ENCODE measurements around the gene IFI16. TPM values are rescaled to one million over a fixed set of nuclear protein-coding genes. Genes with fewer than 3 reads are reported as not detected.

The IFI16 gene
- total and polyA plus RNA-seq, 10 of the 15 experiments (the other 5 are each of a cell fraction or from before 2014, with no cell fraction given), result 120 to 375 (median 188) TPM

GRCh38 chr1:158976219-158976618 is 33.5 kb upstream of the IFI16 start (continued):
- TF ChIP-seq ZBTB40 (IDR thresholded peaks at IDR 0.05; ENCODE audit: borderline replicate concordance) (no peak), ZNF217 (IDR thresholded peaks at IDR 0.05) (no peak), ASH2L (IDR thresholded peaks at IDR 0.05; ENCODE audit: borderline replicate concordance, low read depth) (no peak), ZNF592 (IDR thresholded peaks at IDR 0.05) (no peak), KAT2A (conservative IDR thresholded peaks at IDR 0.05; ENCODE audit: control insufficient read depth, low read depth, low read length) (no peak), CREB1 (IDR thresholded peaks at IDR 0.05; ENCODE audit: low read depth) (no peak), CHD4 (IDR thresholded peaks at IDR 0.05) (no peak), NR2C2 (IDR thresholded peaks at IDR 0.05; ENCODE audit: borderline replicate concordance, control insufficient read depth, insufficient read length, low read depth) (no peak)
- TF ChIP-seq, protein P1, sequence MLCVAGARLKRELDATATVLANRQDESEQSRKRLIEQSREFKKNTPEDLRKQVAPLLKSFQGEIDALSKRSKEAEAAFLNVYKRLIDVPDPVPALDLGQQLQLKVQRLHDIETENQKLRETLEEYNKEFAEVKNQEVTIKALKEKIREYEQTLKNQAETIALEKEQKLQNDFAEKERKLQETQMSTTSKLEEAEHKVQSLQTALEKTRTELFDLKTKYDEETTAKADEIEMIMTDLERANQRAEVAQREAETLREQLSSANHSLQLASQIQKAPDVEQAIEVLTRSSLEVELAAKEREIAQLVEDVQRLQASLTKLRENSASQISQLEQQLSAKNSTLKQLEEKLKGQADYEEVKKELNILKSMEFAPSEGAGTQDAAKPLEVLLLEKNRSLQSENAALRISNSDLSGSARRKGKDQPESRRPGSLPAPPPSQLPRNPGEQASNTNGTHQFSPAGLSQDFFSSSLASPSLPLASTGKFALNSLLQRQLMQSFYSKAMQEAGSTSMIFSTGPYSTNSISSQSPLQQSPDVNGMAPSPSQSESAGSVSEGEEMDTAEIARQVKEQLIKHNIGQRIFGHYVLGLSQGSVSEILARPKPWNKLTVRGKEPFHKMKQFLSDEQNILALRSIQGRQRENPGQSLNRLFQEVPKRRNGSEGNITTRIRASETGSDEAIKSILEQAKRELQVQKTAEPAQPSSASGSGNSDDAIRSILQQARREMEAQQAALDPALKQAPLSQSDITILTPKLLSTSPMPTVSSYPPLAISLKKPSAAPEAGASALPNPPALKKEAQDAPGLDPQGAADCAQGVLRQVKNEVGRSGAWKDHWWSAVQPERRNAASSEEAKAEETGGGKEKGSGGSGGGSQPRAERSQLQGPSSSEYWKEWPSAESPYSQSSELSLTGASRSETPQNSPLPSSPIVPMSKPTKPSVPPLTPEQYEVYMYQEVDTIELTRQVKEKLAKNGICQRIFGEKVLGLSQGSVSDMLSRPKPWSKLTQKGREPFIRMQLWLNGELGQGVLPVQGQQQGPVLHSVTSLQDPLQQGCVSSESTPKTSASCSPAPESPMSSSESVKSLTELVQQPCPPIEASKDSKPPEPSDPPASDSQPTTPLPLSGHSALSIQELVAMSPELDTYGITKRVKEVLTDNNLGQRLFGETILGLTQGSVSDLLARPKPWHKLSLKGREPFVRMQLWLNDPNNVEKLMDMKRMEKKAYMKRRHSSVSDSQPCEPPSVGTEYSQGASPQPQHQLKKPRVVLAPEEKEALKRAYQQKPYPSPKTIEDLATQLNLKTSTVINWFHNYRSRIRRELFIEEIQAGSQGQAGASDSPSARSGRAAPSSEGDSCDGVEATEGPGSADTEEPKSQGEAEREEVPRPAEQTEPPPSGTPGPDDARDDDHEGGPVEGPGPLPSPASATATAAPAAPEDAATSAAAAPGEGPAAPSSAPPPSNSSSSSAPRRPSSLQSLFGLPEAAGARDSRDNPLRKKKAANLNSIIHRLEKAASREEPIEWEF (IDR thresholded peaks at IDR 0.05; ENCODE audit: insufficient replicate concordance, low read depth, low read length), result no peak
